HEK293 (cell line): Measurements from ENCODE around the gene LMO1.

Experiments
- CTCF ChIA-PET: fragments of 350-600 bp; formaldehyde crosslinking; extraction: SDS; loops from one replicate; lab custom pipeline; 2021; ENCODE audit warnings: antibody characterized with exemption; lab: Yijun Ruan, JAX
- POLR2A ChIA-PET: fragments of 300-600 bp; formaldehyde crosslinking; extraction: SDS; loops from one replicate; lab custom pipeline; 2020; ENCODE audit warnings: antibody characterized with exemption, inconsistent platforms; lab: Yijun Ruan, JAX
- H3K27ac ChIP-seq: fragments of 200-500 bp; sonication (Bioruptor generic); 2 replicates; pipeline ENCODE4 v1.5.1; 2014; ENCODE audit warnings: low read depth, low read length, control low read depth, inconsistent platforms; ENCODE audit errors: extremely low read depth
- H3K36me3 ChIP-seq, 2 experiments: fragments of 200-500 bp in 1 of 2; sonication (Bioruptor generic) in 1 of 2; 1 replicate in 1 of 2; 2 replicates in 1 of 2; pipeline ENCODE4 v1.5.1; 2014 to 2017; ENCODE audit warnings: inconsistent platforms in 2 of 2, low read length in 2 of 2; ENCODE audit not compliant: control insufficient read depth in 2 of 2, insufficient read depth in 1 of 2
- H3K4me1 ChIP-seq: fragments of 200-500 bp; sonication (Bioruptor generic); 2 replicates; pipeline ENCODE4 v1.5.1; 2014; ENCODE audit warnings: mild to moderate bottlenecking, low read length, inconsistent platforms; ENCODE audit not compliant: control insufficient read depth, insufficient read depth
- H3K4me3 ChIP-seq: 2 replicates; pipeline ENCODE4 v1.5.1; 2011; ENCODE audit warnings: low read depth, mild to moderate bottlenecking, control low read depth, low read length, moderate library complexity
- H3K9me3 ChIP-seq: fragments of 200-500 bp; sonication (Bioruptor generic); 2 replicates; pipeline ENCODE4 v1.5.1; 2014; ENCODE audit warnings: low read depth, low read length, inconsistent platforms; ENCODE audit not compliant: control insufficient read depth, insufficient read depth
- HIC1 ChIP-seq: fragments of 450-650 bp; formaldehyde crosslinking; IDR thresholded peaks from 2 replicates; pipeline ENCODE4 v1.5.1; 2016; ENCODE audit warnings: missing biosample characterization, missing genetic modification characterization
- KLF7 ChIP-seq: fragments of 450-650 bp; formaldehyde crosslinking; IDR thresholded peaks from 2 replicates; pipeline ENCODE4 v1.5.1; 2016; ENCODE audit warnings: missing biosample characterization, missing genetic modification characterization, borderline replicate concordance
- MEIS1 ChIP-seq: sonication (generic); formaldehyde crosslinking; IDR thresholded peaks from 2 replicates; pipeline ENCODE4 v1.8.1; 2022; ENCODE audit warnings: missing genetic modification reagents, mild to moderate bottlenecking, borderline replicate concordance
- PRDM6 ChIP-seq: fragments of 450-650 bp; formaldehyde crosslinking; IDR thresholded peaks from 2 replicates; pipeline ENCODE4 v1.5.1; 2017; ENCODE audit warnings: missing biosample characterization, missing genetic modification characterization
- ZBTB8A ChIP-seq: fragments of 450-650 bp; formaldehyde crosslinking; IDR thresholded peaks from 2 replicates; pipeline ENCODE4 v1.5.1; 2016; ENCODE audit warnings: missing biosample characterization, missing genetic modification characterization
- ZNF112 ChIP-seq: fragments of 450-650 bp; formaldehyde crosslinking; IDR thresholded peaks from 2 replicates; pipeline ENCODE4 v1.5.0; 2017; ENCODE audit warnings: missing biosample characterization, missing genetic modification characterization
- ZNF311 ChIP-seq: fragments of 450-650 bp; formaldehyde crosslinking; IDR thresholded peaks from 2 replicates; pipeline ENCODE4 v1.5.1; 2017; ENCODE audit warnings: missing biosample characterization, missing genetic modification characterization, borderline replicate concordance
- ZNF354C ChIP-seq: fragments of 450-650 bp; formaldehyde crosslinking; IDR thresholded peaks from 2 replicates; pipeline ENCODE4 v1.5.1; 2016; ENCODE audit warnings: missing biosample characterization, missing genetic modification characterization, low read depth, borderline replicate concordance
- ZNF366 ChIP-seq: fragments of 450-650 bp; formaldehyde crosslinking; conservative IDR thresholded peaks from 2 replicates; pipeline ENCODE4 v1.5.1; 2016; ENCODE audit warnings: missing biosample characterization, missing genetic modification characterization
- ZNF404 ChIP-seq: fragments of 450-650 bp; formaldehyde crosslinking; IDR thresholded peaks from 2 replicates; pipeline ENCODE4 v1.5.1; 2017; ENCODE audit warnings: missing biosample characterization, missing genetic modification characterization
- ZNF449 ChIP-seq: fragments of 450-650 bp; formaldehyde crosslinking; IDR thresholded peaks from 2 replicates; pipeline ENCODE4 v1.5.1; 2017; ENCODE audit warnings: missing biosample characterization, mild to moderate bottlenecking, missing genetic modification characterization, moderate library complexity
- ZNF521 ChIP-seq: fragments of 450-650 bp; formaldehyde crosslinking; IDR thresholded peaks from 2 replicates; pipeline ENCODE4 v1.5.1; 2017; ENCODE audit warnings: missing biosample characterization, mild to moderate bottlenecking, missing genetic modification characterization
- ZNF580 ChIP-seq: fragments of 450-650 bp; formaldehyde crosslinking; IDR thresholded peaks from 2 replicates; pipeline ENCODE4 v1.5.1; 2016; ENCODE audit warnings: missing biosample characterization, missing genetic modification characterization
- ZNF610 ChIP-seq: fragments of 450-650 bp; formaldehyde crosslinking; IDR thresholded peaks from 2 replicates; pipeline ENCODE4 v1.5.1; 2016; ENCODE audit warnings: missing biosample characterization, missing genetic modification characterization, borderline replicate concordance
- ZNF626 ChIP-seq: fragments of 450-650 bp; sonication (Bioruptor Pico); formaldehyde crosslinking; IDR thresholded peaks from 2 replicates; pipeline ENCODE4 v1.5.1; 2018; ENCODE audit warnings: missing biosample characterization, missing genetic modification characterization, inconsistent platforms
- ZNF629 ChIP-seq: fragments of 450-650 bp; formaldehyde crosslinking; IDR thresholded peaks from 2 replicates; pipeline ENCODE4 v1.5.1; 2017; ENCODE audit warnings: missing biosample characterization, missing genetic modification characterization

Gene LMO1

GRCh38 chr11:8276528-8276927 is 12.8 kb upstream of the LMO1 start:
- TF ChIP-seq HIC1 (tag by site-specific recombination) (no peak), ZNF626 (no peak), ZNF404 (tag by site-specific recombination) (no peak), ZNF580 (tag by site-specific recombination) (no peak), ZNF629 (tag by site-specific recombination) (no peak), ZNF354C (no peak), ZBTB8A (no peak), KLF7 (tag by site-specific recombination) (no peak), ZNF610 (tag by site-specific recombination) (no peak), ZNF449 (tag by site-specific recombination) (no peak), MEIS1 (CRISPR knock-in tag) (no peak)
- ChIA-PET POLR2A (no interaction called here), CTCF (interaction anchor here (0.6 to 3.3 kb wide), 4 partner anchors 13 to 282 kb away, joined by 3 to 29 read pairs (median 3); partner anchors contain the start of gene LMO1)
- no peak overlapping the region for H3K27ac ChIP-seq
- no peaks in the 10 kb centered on the region for H3K36me3 ChIP-seq
- H3K9me3 ChIP-seq, result no peaks in the 10 kb centered on the region
- no peak overlapping the region for H3K4me3 ChIP-seq
- H3K4me1 ChIP-seq, result no peaks in the 10 kb centered on the region

- Histone ChIP-seq H3K4me3 (no peak overlapping the region), H3K9me3 (no peaks in the 10 kb centered on the region), H3K36me3 (no peaks in the 10 kb centered on the region), H3K4me1 (no peaks in the 10 kb centered on the region)
- POLR2A ChIA-PET, result no interaction called here
- CTCF ChIA-PET, result interaction anchor here (1.4 kb wide), 1 partner anchor 9 kb away, joined by 13 read pairs; the partner anchor contains the start of gene LMO1
- TF ChIP-seq PRDM6 (tag by site-specific recombination) (0 out of 2 replicates have a peak, but pooled peaks have one; percentile 19), ZNF112 (no peak)
- TF ChIP-seq, all 188 proteins: peak for 1
- H3K27ac ChIP-seq, result no peak overlapping the region
Measured at GRCh38 chr11:8273287-8273686, 9.6 kb upstream of the LMO1 start.

- ChIA-PET CTCF (interaction anchor here (0.6 to 1.5 kb wide), 4 partner anchors 8 to 238 kb away, joined by 3 to 5 read pairs (median 4); partner anchors contain the start of gene LMO1), POLR2A (no interaction called here)
- TF ChIP-seq ZNF311 (tag by site-specific recombination), result no peak
- no peak for TF ChIP-seq ZNF521 (tag by site-specific recombination)
- TF ChIP-seq ZNF366 (tag by site-specific recombination), result no peak
- Histone ChIP-seq H3K9me3 (no peaks in the 10 kb centered on the region), H3K36me3 (no peaks in the 10 kb centered on the region), H3K4me3 (no peak overlapping the region), H3K4me1 (no peaks in the 10 kb centered on the region), H3K27ac (no peak overlapping the region)
Measured at GRCh38 chr11:8271106-8271886, 7.6 kb upstream of the LMO1 start.
